ENCODE data around the gene OR1M1.
"Not testable (repeated sequence)": the region's sequence is repeated elsewhere in the genome, so short reads cannot be mapped to it uniquely, and the experiment has no call there.

OR1M1 gene

DNA sequence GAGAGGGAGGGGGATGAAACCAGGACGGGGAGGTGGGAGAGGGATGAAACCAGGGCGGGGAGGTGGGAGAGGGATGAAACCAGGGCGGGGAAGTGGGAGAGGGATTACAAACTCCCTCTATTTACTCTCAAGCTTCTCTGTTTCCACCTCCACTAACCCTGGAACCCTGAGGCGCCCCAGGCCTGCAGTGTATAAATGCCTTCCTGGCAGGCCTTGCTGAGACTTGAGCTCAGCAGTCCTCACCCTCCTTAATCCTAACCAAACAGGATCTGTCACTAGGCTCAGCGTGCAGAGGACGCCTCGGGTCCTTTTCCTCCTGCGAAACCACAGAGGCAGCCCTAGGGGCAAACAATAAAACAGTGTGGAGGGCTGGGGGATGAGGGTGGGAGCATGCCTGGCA lies 32.1 kb upstream of the OR1M1 start:
- Histone ChIP-seq H3K36me3 (ENCODE audit: control insufficient read depth in 2 of 2, insufficient read depth in 2 of 2, low read length in 2 of 2) (no peaks in the 10 kb centered on the region), H3K9me3 (ENCODE audit: control insufficient read depth in 2 of 2, low read length in 2 of 2) (no peaks in the 10 kb centered on the region), H3K27ac (ENCODE audit: low read length) (no peak overlapping the region), H3K9ac (ENCODE audit: low read length in 2 of 2) (no peak overlapping the region), H3K27me3 (ENCODE audit: control insufficient read depth in 1 of 2, insufficient read depth in 2 of 2, low read length in 2 of 2) (peaks cover 0 to 4% of the 10 kb centered on the region in 2 donors), H3K4me1 (ENCODE audit: control insufficient read depth, insufficient read depth, low read length) (no peaks in the 10 kb centered on the region), H3K4me3 (ENCODE audit: low read length in 2 of 2) (no peak overlapping the region)

DNA sequence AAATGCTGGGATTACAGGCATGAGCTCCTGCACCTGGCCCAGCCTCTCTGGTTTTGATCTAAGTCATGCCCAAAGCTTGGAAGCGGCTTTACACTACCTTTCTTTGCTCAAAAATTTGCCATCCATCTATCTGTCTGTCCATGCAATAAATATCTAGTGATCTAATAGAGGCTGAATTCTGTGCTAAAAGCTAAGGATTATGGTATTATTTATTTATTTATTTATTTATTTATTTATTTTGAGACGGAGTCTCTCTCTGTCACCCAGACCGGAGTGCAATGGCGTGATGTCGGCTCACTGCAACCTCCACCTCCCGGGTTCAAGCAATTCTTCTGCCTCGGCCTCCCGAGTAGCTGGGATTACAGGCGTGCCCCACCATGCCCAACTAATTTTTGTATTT lies 30.7 kb upstream of the OR1M1 start:
- H3K4me3 ChIP-seq (ENCODE audit: low read length in 2 of 2); H3K9me3 ChIP-seq (ENCODE audit: control insufficient read depth in 2 of 2, low read length in 2 of 2); H3K27me3 ChIP-seq (ENCODE audit: control insufficient read depth in 1 of 2, insufficient read depth in 2 of 2, low read length in 2 of 2); H3K9ac ChIP-seq (ENCODE audit: low read length in 2 of 2); H3K4me1 ChIP-seq (ENCODE audit: control insufficient read depth, insufficient read depth, low read length); H3K27ac ChIP-seq (ENCODE audit: low read length); H3K36me3 ChIP-seq (ENCODE audit: control insufficient read depth in 2 of 2, insufficient read depth in 2 of 2, low read length in 2 of 2): not testable (repeated sequence)

DNA sequence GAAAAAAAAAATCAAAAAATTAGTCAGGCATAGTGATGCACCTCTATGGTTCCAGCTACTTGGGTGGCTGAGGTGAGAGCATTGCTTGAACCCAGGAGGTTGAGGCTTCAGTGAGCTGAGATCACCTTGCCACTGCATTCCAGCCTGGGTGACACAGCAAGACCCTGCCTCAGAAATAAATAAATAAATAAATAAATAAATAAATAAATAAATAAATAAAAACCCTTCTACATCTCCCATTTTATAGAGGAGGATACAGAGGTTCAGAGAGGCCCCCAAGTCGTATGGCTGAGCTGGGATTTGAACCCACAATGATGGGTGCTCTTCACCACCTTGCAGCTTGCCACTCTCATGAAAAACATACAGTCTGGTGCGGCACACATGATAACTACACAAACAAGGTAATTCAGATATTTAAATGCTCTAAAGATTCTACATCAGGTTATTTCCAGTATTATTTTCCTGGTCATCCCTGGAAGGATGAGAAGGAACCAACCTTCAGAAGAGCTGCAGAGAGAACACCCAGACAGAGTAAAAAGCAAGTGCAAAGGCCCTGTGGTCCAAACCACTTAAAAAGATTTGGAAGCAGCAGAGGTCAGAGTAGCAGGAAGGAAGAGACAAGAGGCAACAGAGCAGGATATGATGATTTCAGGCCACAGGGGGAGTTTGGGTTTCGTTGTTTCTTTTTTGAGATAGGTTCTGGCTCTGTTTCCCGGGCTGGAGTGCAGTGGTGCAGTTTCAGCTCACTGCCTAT lies 29.2 kb upstream of the OR1M1 start:
- no peak overlapping the region for H3K27ac ChIP-seq (ENCODE audit: low read length)
- no peak overlapping the region for H3K4me3 ChIP-seq (ENCODE audit: low read length in 2 of 2)
- H3K4me1 ChIP-seq (ENCODE audit: control insufficient read depth, insufficient read depth, low read length), result no peaks in the 10 kb centered on the region
- H3K9me3 ChIP-seq (ENCODE audit: control insufficient read depth in 2 of 2, low read length in 2 of 2), result no peaks in the 10 kb centered on the region
- H3K36me3 ChIP-seq (ENCODE audit: control insufficient read depth in 2 of 2, insufficient read depth in 2 of 2, low read length in 2 of 2), result no peaks in the 10 kb centered on the region
- H3K27me3 ChIP-seq (ENCODE audit: control insufficient read depth in 1 of 2, insufficient read depth in 2 of 2, low read length in 2 of 2), result peaks cover 0 to 4% of the 10 kb centered on the region in 2 donors
- no peak overlapping the region for H3K9ac ChIP-seq (ENCODE audit: low read length in 2 of 2)

DNA sequence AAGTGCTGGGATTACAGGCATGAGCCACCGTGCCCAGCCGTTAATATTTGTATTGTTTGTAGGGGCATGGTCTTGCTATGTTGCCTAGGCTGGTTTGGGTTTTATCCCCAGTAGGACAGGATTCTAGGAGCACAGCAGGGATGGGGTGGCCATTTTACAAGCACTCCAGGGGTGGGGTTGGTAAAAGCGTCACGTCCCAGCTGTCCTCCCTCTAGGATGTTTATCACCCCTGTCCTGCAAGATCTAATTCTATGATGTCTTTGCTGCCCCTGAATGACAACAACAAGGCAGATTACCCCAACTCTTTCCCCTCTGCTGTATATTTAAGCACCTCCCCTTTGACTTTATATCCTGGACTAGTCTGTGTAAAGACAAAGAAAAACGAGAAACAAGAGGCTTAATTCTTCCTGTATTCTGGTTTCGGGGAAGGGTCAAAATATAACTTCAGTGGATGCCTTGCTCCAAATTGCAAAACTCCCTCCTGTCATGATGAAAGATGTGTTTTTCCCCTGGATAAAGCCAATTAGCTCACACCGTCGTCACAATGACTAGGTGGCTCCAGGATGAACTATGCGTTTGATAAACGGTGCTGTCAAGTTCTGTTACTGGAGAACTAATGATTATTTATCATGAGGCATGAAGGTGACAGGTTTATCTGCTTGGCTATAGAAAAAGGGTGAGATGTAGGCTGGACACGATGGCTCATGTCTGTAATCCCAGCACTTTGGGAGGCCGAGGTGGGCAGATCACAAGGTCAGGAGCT lies 27.8 kb upstream of the OR1M1 start:
- H3K4me3 ChIP-seq (ENCODE audit: low read length in 2 of 2), result no peak overlapping the region
- H3K9ac ChIP-seq (ENCODE audit: low read length in 2 of 2), result no peak overlapping the region
- H3K4me1 ChIP-seq (ENCODE audit: control insufficient read depth, insufficient read depth, low read length), result no peaks in the 10 kb centered on the region
- H3K36me3 ChIP-seq (ENCODE audit: control insufficient read depth in 2 of 2, insufficient read depth in 2 of 2, low read length in 2 of 2), result no peaks in the 10 kb centered on the region
- H3K27ac ChIP-seq (ENCODE audit: low read length), result no peak overlapping the region
- peaks cover 0 to 2% of the 10 kb centered on the region in 2 donors for H3K27me3 ChIP-seq (ENCODE audit: control insufficient read depth in 1 of 2, insufficient read depth in 2 of 2, low read length in 2 of 2)
- no peaks in the 10 kb centered on the region for H3K9me3 ChIP-seq (ENCODE audit: control insufficient read depth in 2 of 2, low read length in 2 of 2)

DNA sequence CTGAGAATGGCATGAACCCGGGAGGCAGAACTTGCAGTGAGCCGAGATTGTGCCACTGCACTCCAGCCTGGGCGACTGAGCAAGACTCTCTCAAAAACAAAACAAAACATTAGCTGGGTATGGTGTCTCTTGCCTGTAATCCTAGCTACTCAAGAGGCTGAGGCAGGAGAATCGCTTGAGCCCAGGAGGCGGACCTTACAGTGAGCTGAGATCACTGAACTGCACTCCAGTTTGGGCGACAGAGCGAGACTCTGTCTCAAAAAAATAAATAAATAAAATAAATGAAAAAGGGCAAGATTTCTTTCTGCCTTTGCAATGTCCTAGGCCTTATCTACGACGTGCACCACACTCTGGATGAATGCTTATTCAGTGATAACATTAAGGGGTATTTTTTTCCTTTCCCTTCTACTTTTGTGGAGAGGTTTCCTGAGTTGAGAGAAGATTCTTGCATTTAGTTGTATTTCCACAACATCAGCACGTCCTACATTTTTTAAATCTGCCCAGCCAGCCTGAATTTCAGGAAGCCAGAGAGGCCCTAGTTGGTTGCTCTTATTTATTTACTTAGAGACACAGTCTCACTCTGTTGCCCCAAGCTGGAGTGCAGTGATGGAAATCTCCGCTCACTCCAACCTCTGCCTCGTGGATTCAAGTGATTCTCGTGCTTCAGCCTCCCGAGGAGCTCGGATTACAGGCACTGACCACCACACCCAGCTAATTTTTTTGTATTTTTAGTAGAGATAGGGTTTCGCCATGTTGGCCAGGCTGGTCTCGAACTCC lies 26.1 kb upstream of the OR1M1 start:
- Histone ChIP-seq H3K27ac (ENCODE audit: low read length) (no peak overlapping the region), H3K4me1 (ENCODE audit: control insufficient read depth, insufficient read depth, low read length) (no peaks in the 10 kb centered on the region), H3K36me3 (ENCODE audit: control insufficient read depth in 2 of 2, insufficient read depth in 2 of 2, low read length in 2 of 2) (no peaks in the 10 kb centered on the region)

DNA sequence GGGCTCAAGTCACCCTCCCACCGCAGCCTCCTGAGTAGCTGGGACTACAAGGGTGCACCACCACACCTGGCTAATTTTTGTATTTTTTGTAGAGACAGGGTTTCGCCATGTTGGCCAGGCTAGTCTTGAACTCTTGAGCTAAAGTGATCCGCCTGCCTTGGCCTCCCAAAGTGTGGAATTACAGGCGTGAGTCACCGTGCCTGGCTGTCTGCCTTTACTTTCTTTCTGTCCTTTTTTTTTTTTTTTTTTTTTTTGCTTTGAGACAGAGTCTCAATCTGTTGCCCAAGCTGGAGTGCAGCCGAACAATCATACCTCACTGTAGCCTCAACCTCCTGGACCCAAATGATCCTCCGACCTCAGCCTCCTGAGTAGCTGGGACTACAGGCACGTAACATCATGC lies 25.0 kb upstream of the OR1M1 start:
- H3K36me3 ChIP-seq (ENCODE audit: control insufficient read depth in 2 of 2, insufficient read depth in 2 of 2, low read length in 2 of 2), result no peaks in the 10 kb centered on the region
- no peak overlapping the region for H3K9ac ChIP-seq (ENCODE audit: low read length in 2 of 2)
- peaks cover 0 to 2% of the 10 kb centered on the region in 2 donors for H3K27me3 ChIP-seq (ENCODE audit: control insufficient read depth in 1 of 2, insufficient read depth in 2 of 2, low read length in 2 of 2)
- no peaks in the 10 kb centered on the region for H3K4me1 ChIP-seq (ENCODE audit: control insufficient read depth, insufficient read depth, low read length)
- no peaks in the 10 kb centered on the region for H3K9me3 ChIP-seq (ENCODE audit: control insufficient read depth in 2 of 2, low read length in 2 of 2)
- no peak overlapping the region for H3K27ac ChIP-seq (ENCODE audit: low read length)
- no peak overlapping the region for H3K4me3 ChIP-seq (ENCODE audit: low read length in 2 of 2)

More for the DNA sequence above, 26.1 kb upstream of the OR1M1 start:
- H3K27me3 ChIP-seq (ENCODE audit: control insufficient read depth in 1 of 2, insufficient read depth in 2 of 2, low read length in 2 of 2), result peaks cover 0 to 2% of the 10 kb centered on the region in 2 donors
- no peak overlapping the region for H3K4me3 ChIP-seq (ENCODE audit: low read length in 2 of 2)
- H3K9ac ChIP-seq (ENCODE audit: low read length in 2 of 2), result no peak overlapping the region
- H3K9me3 ChIP-seq (ENCODE audit: control insufficient read depth in 2 of 2, low read length in 2 of 2), result no peaks in the 10 kb centered on the region

DNA sequence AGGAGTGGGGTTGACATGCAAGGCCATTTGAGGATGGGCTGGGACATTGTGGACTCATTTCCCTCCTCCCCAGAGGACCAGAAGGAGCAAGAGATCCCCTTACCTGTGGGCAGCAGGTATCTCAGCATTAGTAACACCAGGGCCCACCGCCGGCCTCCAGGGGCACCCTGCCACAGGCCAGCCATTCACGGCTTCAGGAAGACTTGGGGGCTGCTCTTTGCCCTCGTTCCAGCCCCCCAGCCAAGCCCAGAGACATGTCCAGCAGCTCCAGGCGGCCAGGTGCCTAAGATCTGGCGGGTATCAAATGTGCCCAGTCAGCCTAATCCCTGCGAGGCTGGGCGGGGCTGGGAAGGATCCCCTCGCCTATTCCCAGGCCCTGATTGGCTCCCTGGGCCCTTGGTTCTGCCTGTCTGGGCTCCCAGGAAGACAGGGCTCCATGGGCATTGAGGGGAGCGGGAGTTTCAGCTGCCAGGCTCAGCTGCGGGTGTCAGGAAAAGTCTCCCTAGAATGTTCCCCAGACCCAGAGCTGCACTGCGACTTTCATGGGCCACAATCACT lies 21.3 kb upstream of the OR1M1 start:
- Histone ChIP-seq H3K9ac (ENCODE audit: low read length in 2 of 2) (no peak overlapping the region), H3K27ac (ENCODE audit: low read length) (no peak overlapping the region), H3K36me3 (ENCODE audit: control insufficient read depth in 2 of 2, insufficient read depth in 2 of 2, low read length in 2 of 2) (no peaks in the 10 kb centered on the region), H3K9me3 (ENCODE audit: control insufficient read depth in 2 of 2, low read length in 2 of 2) (no peaks in the 10 kb centered on the region), H3K4me3 (ENCODE audit: low read length in 2 of 2) (no peak overlapping the region), H3K4me1 (ENCODE audit: control insufficient read depth, insufficient read depth, low read length) (no peaks in the 10 kb centered on the region), H3K27me3 (ENCODE audit: control insufficient read depth in 1 of 2, insufficient read depth in 2 of 2, low read length in 2 of 2) (no peaks in the 10 kb centered on the region)

DNA sequence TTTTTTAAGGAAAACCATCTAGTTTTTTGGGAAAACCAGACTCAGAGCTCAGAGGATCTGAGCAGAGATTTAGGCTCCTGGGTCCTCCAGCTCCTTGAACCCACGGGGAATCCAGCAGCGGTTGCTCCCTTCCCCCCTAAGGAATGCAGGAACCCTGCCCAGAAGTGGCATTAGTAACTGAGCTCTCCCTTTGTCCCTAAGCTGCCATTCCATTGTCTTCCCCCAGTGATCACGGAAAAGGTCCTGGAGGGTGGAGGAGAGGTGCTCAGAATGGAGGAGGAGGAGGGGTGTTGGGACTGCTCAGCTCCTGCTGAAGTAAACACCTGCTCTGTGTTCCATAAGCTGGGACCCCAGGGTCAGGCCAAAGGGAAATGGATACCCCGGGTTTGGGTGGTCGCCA lies 16.8 kb upstream of the OR1M1 start:
- no peaks in the 10 kb centered on the region for H3K9me3 ChIP-seq (ENCODE audit: control insufficient read depth in 2 of 2, low read length in 2 of 2)
- no peak overlapping the region for H3K27ac ChIP-seq (ENCODE audit: low read length)
- no peaks in the 10 kb centered on the region for H3K27me3 ChIP-seq (ENCODE audit: control insufficient read depth in 1 of 2, insufficient read depth in 2 of 2, low read length in 2 of 2)
- H3K36me3 ChIP-seq (ENCODE audit: control insufficient read depth in 2 of 2, insufficient read depth in 2 of 2, low read length in 2 of 2), result no peaks in the 10 kb centered on the region
- peaks cover 5% of the 10 kb centered on the region for H3K4me1 ChIP-seq (ENCODE audit: control insufficient read depth, insufficient read depth, low read length)
- no peak overlapping the region for H3K9ac ChIP-seq (ENCODE audit: low read length in 2 of 2)
- H3K4me3 ChIP-seq (ENCODE audit: low read length in 2 of 2), result no peak overlapping the region

DNA sequence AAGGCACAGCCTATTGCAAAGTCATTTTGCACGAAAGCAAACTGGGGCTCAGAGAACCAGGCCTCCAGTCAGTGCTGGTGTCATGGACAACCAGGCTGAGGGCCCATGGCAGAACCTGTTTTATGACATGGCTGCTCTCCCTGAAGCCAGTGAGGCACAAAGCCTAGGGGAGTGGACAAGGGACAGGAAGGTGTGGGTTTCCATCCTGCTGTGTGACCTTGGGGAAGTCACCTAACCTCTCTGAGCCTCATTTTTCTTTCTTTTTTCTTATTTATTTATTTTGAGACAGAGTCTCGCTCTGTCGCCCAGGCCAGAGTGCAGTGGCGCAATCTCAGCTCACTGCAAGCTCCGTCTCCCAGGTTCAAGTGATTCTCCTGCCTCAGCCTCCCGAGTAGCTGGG lies 15.1 kb upstream of the OR1M1 start:
- not testable (repeated sequence) for H3K9ac ChIP-seq (ENCODE audit: low read length in 2 of 2); H3K36me3 ChIP-seq (ENCODE audit: control insufficient read depth in 2 of 2, insufficient read depth in 2 of 2, low read length in 2 of 2); H3K27me3 ChIP-seq (ENCODE audit: control insufficient read depth in 1 of 2, insufficient read depth in 2 of 2, low read length in 2 of 2); H3K27ac ChIP-seq (ENCODE audit: low read length); H3K9me3 ChIP-seq (ENCODE audit: control insufficient read depth in 2 of 2, low read length in 2 of 2); H3K4me3 ChIP-seq (ENCODE audit: low read length in 2 of 2)
- peaks cover 14% of the 10 kb centered on the region for H3K4me1 ChIP-seq (ENCODE audit: control insufficient read depth, insufficient read depth, low read length)

DNA sequence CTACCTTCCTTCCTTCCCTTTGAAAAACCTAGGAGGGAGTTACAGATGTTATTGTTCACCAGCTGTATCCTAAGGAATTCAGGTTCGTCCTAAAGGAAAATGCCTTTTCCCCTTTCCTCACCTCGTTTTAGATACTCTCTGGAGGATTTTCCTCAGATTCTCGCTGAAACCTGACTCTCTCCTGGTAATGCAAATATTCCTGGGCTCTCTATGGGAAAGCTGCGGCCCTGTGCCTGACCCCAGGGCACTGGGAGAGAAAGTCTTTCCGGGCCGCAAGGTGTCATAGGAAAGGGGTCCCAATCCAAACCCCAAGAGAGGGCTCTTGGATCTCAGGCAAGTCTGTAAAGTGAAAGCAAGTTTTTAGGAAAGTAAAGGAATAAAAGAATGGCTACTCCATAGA lies 13.1 kb upstream of the OR1M1 start:
- Histone ChIP-seq H3K4me3 (ENCODE audit: low read length in 2 of 2) (no peak overlapping the region), H3K9ac (ENCODE audit: low read length in 2 of 2) (no peak overlapping the region), H3K4me1 (ENCODE audit: control insufficient read depth, insufficient read depth, low read length) (peaks cover 14% of the 10 kb centered on the region), H3K27ac (ENCODE audit: low read length) (no peak overlapping the region), H3K27me3 (ENCODE audit: control insufficient read depth in 1 of 2, insufficient read depth in 2 of 2, low read length in 2 of 2) (no peaks in the 10 kb centered on the region), H3K9me3 (ENCODE audit: control insufficient read depth in 2 of 2, low read length in 2 of 2) (no peaks in the 10 kb centered on the region), H3K36me3 (ENCODE audit: control insufficient read depth in 2 of 2, insufficient read depth in 2 of 2, low read length in 2 of 2) (no peaks in the 10 kb centered on the region)
